Measurements from ENCODE around the gene EPC2.

DNA sequence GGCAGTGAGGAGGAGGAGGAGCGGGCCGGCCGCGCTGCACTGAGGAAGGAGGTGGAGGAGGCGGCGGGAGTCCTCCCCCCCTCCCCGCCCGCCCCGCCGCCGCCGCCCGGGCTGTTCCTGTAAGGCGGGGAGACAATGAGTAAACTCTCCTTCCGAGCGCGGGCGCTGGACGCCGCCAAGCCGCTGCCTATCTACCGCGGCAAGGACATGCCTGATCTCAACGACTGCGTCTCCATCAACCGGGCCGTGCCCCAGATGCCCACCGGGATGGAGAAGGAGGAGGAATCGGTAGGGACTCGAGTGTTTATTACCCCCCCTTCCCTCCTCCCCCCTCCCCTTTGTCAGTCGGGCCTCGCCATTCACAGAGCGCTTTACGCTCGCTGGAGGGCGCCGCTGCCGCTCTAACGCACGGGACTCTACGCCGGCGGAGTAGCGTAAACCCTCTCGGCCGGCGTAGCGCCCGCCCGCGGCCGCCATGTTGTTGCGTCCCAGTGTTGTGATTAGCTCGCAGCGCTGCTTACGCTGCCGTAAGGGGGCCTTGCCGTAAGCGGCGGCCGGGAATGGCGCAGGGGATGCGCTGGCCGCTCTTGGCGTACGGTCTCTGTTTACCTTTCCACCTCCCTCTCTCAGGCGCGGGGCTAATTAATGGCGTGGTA is 460 bp downstream of the EPC2 start:
- TF ChIP-seq YY1 (IDR thresholded peaks at IDR 0.05; ENCODE audit: extremely low read depth, insufficient replicate concordance, low read depth, low read length) (peak; percentile 93), EZH2 (IDR thresholded peaks at IDR 0.05) (no peak), CEBPB (IDR thresholded peaks at IDR 0.05; ENCODE audit: low read depth) (no peak), POLR2AphosphoS5 (IDR thresholded peaks at IDR 0.05; ENCODE audit: low read depth, low read length) (peak; percentile 76), EZH2phosphoT487 (IDR thresholded peaks at IDR 0.05; ENCODE audit: borderline replicate concordance) (no peak), SP1 (IDR thresholded peaks at IDR 0.05; ENCODE audit: low read depth) (no peak), POLR2A (IDR thresholded peaks at IDR 0.05; ENCODE audit: borderline replicate concordance, extremely low read depth, insufficient read depth, insufficient read length) (peak; percentile 20)
- TF ChIP-seq, protein P1, sequence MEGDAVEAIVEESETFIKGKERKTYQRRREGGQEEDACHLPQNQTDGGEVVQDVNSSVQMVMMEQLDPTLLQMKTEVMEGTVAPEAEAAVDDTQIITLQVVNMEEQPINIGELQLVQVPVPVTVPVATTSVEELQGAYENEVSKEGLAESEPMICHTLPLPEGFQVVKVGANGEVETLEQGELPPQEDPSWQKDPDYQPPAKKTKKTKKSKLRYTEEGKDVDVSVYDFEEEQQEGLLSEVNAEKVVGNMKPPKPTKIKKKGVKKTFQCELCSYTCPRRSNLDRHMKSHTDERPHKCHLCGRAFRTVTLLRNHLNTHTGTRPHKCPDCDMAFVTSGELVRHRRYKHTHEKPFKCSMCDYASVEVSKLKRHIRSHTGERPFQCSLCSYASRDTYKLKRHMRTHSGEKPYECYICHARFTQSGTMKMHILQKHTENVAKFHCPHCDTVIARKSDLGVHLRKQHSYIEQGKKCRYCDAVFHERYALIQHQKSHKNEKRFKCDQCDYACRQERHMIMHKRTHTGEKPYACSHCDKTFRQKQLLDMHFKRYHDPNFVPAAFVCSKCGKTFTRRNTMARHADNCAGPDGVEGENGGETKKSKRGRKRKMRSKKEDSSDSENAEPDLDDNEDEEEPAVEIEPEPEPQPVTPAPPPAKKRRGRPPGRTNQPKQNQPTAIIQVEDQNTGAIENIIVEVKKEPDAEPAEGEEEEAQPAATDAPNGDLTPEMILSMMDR (IDR thresholded peaks at IDR 0.05 in 2 of 3, conservative IDR thresholded peaks at IDR 0.05 in 1 of 3; ENCODE audit: borderline replicate concordance in 1 of 3, insufficient read depth in 1 of 3, low read depth in 2 of 3, low read length in 2 of 3), result no peak
- TF ChIP-seq, protein P2, sequence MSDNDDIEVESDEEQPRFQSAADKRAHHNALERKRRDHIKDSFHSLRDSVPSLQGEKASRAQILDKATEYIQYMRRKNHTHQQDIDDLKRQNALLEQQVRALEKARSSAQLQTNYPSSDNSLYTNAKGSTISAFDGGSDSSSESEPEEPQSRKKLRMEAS (IDR thresholded peaks at IDR 0.05), result no peak

Data from HCT116 (cell line).